GM12873 (cell line): ENCODE data around the gene UBR2.

Experiments used
- CTCF ChIP-seq: IDR thresholded peaks from 2 replicates; pipeline ENCODE4 v1.5.1; 2012; ENCODE audit warnings: low read depth, mild to moderate bottlenecking, moderate library complexity, low read length, control low read depth; ENCODE audit not compliant: insufficient read depth; ENCODE audit errors: missing control alignments

The UBR2 gene

GRCh38 chr6:42566614-42567208, 2.9 kb downstream of the UBR2 start:
- no peak for TF ChIP-seq CTCF

- no peak for TF ChIP-seq CTCF
Measured at GRCh38 chr6:42569102-42570028, 5.5 kb downstream of the UBR2 start.

- no peak for TF ChIP-seq CTCF
Measured at GRCh38 chr6:42571611-42572342, 7.9 kb downstream of the UBR2 start.

- TF ChIP-seq CTCF: no peak
Measured at GRCh38 chr6:42572523-42572922, 8.7 kb downstream of the UBR2 start.

- no peak for TF ChIP-seq CTCF
Measured at GRCh38 chr6:42598300-42598699, 34.5 kb downstream of the UBR2 start.

- TF ChIP-seq CTCF: no peak
Measured at GRCh38 chr6:42599558-42599957, 35.7 kb downstream of the UBR2 start.

- TF ChIP-seq CTCF: no peak
Measured at GRCh38 chr6:42604150-42604549, 40.3 kb downstream of the UBR2 start.
